ENCODE data around the gene GAR1. TPM values are rescaled to one million over a fixed set of nuclear protein-coding genes. Genes with fewer than 3 reads are reported as not detected.

The GAR1 gene
- total RNA-seq, 4 donors from 2014 or later, result 5.9 to 15.4 (median 12.0) TPM

DNA sequence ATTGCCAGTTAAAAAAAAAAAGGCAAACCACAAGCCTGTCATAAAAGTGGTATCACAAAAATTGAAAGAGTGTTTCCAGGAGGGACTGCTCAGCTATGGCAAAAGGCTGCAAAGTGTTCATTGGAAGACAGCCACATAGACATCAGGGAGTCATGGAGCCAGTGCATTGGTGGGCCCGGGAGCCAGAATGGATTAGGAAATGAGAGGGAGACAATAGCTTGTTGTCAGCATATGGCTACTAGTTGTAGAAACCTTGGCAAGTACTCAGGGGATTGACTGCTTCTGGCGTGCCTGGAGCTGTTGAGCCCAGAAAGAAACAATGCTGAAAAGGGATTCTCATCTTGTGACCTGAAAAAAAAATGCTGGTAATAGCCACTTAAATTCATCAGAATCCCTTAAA, 5.0 kb downstream of the GAR1 start:
- no peaks in the 10 kb centered on the region for H3K27me3 ChIP-seq
- H3K27ac ChIP-seq, result no peak overlapping the region
- no peak for DNase-seq (ENCODE audit: low spot score in 2 of 2)
- 53% methylated on average over 2 of the region's 2 CpGs for WGBS
- H3K9me3 ChIP-seq, result no peaks in the 10 kb centered on the region
- no peak overlapping the region for H3K4me3 ChIP-seq
- peaks cover 57% of the 10 kb centered on the region for H3K36me3 ChIP-seq
- peaks cover 33% of the 10 kb centered on the region for H3K4me1 ChIP-seq
- TF ChIP-seq EP300 (IDR thresholded peaks at IDR 0.05), result no peak
- no peak for TF ChIP-seq POLR2AphosphoS5 (IDR thresholded peaks at IDR 0.05)
- TF ChIP-seq, protein P1, sequence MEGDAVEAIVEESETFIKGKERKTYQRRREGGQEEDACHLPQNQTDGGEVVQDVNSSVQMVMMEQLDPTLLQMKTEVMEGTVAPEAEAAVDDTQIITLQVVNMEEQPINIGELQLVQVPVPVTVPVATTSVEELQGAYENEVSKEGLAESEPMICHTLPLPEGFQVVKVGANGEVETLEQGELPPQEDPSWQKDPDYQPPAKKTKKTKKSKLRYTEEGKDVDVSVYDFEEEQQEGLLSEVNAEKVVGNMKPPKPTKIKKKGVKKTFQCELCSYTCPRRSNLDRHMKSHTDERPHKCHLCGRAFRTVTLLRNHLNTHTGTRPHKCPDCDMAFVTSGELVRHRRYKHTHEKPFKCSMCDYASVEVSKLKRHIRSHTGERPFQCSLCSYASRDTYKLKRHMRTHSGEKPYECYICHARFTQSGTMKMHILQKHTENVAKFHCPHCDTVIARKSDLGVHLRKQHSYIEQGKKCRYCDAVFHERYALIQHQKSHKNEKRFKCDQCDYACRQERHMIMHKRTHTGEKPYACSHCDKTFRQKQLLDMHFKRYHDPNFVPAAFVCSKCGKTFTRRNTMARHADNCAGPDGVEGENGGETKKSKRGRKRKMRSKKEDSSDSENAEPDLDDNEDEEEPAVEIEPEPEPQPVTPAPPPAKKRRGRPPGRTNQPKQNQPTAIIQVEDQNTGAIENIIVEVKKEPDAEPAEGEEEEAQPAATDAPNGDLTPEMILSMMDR (IDR thresholded peaks at IDR 0.05), result no peak
- TF ChIP-seq POLR2A (IDR thresholded peaks at IDR 0.05), result no peak

GRCh38 chr4:109821185-109821584, 5.6 kb downstream of the GAR1 start:
- no peak overlapping the region for H3K27ac ChIP-seq
- H3K36me3 ChIP-seq, result peaks cover 63% of the 10 kb centered on the region
- TF ChIP-seq POLR2AphosphoS5 (IDR thresholded peaks at IDR 0.05) (no peak), EP300 (IDR thresholded peaks at IDR 0.05) (no peak), POLR2A (IDR thresholded peaks at IDR 0.05) (no peak)
- TF ChIP-seq, protein P1 (IDR thresholded peaks at IDR 0.05), result no peak
- no peak for DNase-seq (ENCODE audit: low spot score in 2 of 2)
- no peak overlapping the region for H3K4me3 ChIP-seq
- H3K9me3 ChIP-seq, result no peaks in the 10 kb centered on the region
- peaks cover 30% of the 10 kb centered on the region for H3K4me1 ChIP-seq
- H3K27me3 ChIP-seq, result no peaks in the 10 kb centered on the region
- WGBS, result 76% methylated on average over 2 of the region's 2 CpGs

DNA sequence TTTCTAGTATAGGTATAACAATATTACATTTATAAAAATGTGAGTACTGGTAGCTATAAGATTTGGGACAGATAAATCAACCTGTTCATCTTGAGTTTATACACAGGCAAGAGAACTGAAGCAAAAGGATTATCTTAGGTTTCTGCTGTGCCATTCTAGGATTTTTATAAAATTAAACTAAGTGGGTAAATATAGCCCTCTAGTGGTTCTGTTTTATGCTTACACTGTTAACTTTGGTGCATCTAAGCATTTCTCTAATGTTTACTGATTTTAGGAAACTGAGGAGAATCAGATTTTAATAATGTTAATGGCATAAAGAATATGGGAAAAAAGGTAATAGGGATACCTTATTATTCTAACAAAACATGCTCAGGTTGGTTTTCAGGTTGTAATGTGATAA, 11.2 kb downstream of the GAR1 start:
- no peak for TF ChIP-seq POLR2A (IDR thresholded peaks at IDR 0.05)
- TF ChIP-seq, protein P1 (IDR thresholded peaks at IDR 0.05), result peak; percentile 21 to 38
- DNase-seq (ENCODE audit: low spot score in 2 of 2), result no peak

GRCh38 chr4:109827672-109828071, 12.1 kb downstream of the GAR1 start, which contains the start of gene RRH:
Gene RRH, plus strand, starts transcription at chr4:109827972. Its CDS starts 56 bp downstream, at chr4:109828028.
- H3K4me1 ChIP-seq, result no peaks in the 10 kb centered on the region
- TF ChIP-seq EP300 (IDR thresholded peaks at IDR 0.05) (no peak), POLR2A (IDR thresholded peaks at IDR 0.05) (no peak), POLR2AphosphoS5 (IDR thresholded peaks at IDR 0.05) (no peak)
- TF ChIP-seq, protein P1 (IDR thresholded peaks at IDR 0.05), result no peak
- no peak within 1 kb of the TSS for H3K4me3 ChIP-seq
- 91% methylated on average over 2 of the region's 2 CpGs for WGBS
- H3K27me3 ChIP-seq, result no peaks in the 10 kb centered on the region
- no peak for DNase-seq (ENCODE audit: low spot score in 2 of 2)
- no peaks in the 10 kb centered on the region for H3K9me3 ChIP-seq
- no peak within 1 kb of the TSS for H3K27ac ChIP-seq
- peaks cover 37% of the 10 kb centered on the region for H3K36me3 ChIP-seq

More for the DNA sequence above, 11.2 kb downstream of the GAR1 start:
- Histone ChIP-seq H3K36me3 (peaks cover 45% of the 10 kb centered on the region), H3K27me3 (no peaks in the 10 kb centered on the region), H3K27ac (no peak overlapping the region), H3K9me3 (no peaks in the 10 kb centered on the region), H3K4me1 (no peaks in the 10 kb centered on the region), H3K4me3 (no peak overlapping the region)

DNA sequence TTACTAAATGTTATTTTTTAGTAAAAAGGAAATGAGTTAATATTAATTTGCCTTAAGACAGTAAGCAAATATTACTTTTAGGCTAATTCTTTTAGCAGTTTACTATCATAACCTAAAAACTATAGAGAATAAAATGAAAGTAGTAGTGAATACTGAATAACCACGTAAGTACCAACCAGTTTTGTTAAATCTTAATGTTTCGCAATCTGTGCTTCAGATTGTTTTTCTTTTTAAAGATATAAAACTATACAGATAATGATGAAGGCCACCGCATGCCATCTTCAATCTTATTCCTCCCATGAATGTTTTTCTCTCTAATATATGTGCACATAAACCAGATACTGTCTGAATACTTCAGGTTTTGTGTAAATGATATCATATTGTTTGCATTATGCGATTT, 18.2 kb downstream of the GAR1 start:
- TF ChIP-seq, protein P1 (IDR thresholded peaks at IDR 0.05), result no peak
- TF ChIP-seq POLR2AphosphoS5 (IDR thresholded peaks at IDR 0.05) (no peak), POLR2A (IDR thresholded peaks at IDR 0.05) (no peak), EP300 (IDR thresholded peaks at IDR 0.05) (no peak)
- Histone ChIP-seq H3K27ac (no peak overlapping the region), H3K27me3 (no peaks in the 10 kb centered on the region), H3K36me3 (no peaks in the 10 kb centered on the region), H3K4me3 (no peak overlapping the region), H3K4me1 (no peaks in the 10 kb centered on the region), H3K9me3 (no peaks in the 10 kb centered on the region)
- DNase-seq (ENCODE audit: low spot score in 2 of 2), result no peak
- WGBS, result 90% methylated on average over 4 of the region's 4 CpGs

Measured in suprapubic skin (tissue), 4 donors.